Right lung (tissue), 5 donors: Measurements from ENCODE around the gene KANK2. TPM values are rescaled to one million over a fixed set of nuclear protein-coding genes. Genes with fewer than 3 reads are reported as not detected.
"Not testable (repeated sequence)": the region's sequence is repeated elsewhere in the genome, so short reads cannot be mapped to it uniquely, and the experiment has no call there.

Source experiments
- DNase-seq, 2 donors: peaks; one replicate each; pipeline ENCODE4 v3.0.0-alpha.2; 2013
- polyA plus RNA-seq, 5 donors: library from polyadenylated mRNA; unstranded; fragments of 120-200 nt; gene quantifications; one replicate each; pipeline versions ENCODE4 v1.2.1 to v1.2.3, GENCODE V29; 2013; ENCODE audit warnings: inconsistent platforms in 1 of 5, low replicate concordance in 1 of 5; ENCODE audit not compliant: insufficient read length in 5 of 5, insufficient read depth in 1 of 5

Gene KANK2
- polyA plus RNA-seq, 5 donors: 218 to 306 (median 249) TPM

DNA sequence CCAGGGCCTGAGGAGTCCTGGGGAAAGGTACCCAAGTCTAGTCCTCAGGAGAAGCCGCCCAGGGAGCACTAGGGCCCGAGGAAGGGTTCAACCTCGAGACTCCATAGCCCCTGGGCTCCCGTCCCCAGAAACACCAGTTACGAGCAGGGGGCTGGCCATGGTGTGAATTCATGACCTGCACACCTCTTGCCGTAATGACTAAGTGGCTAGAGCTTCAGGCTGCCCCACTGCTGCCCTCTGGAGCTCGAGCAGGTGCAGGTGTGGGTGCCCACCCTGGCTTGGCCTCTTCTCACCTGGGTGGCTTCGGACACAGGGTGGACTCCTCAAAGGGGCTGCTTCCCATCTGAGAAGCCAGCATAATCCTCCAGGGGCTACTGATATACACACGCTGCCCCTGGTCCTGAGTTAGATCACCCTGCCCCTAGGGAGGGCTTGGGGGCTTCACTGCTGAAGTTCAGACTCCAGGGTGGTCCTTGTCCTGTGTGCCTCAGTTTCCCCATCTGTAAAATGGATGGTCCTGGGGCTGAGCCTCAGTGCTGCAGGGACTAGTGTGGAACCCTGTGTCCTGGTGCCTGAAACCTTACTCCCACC lies 55.3 kb downstream of the KANK2 start:
- no peak for DNase-seq

- no peak for DNase-seq
Observed at GRCh38 chr19:11140896-11141295, 56.4 kb downstream of the KANK2 start.

GRCh38 chr19:11140023-11140538 lies 57.3 kb downstream of the KANK2 start:
- not testable (repeated sequence) for DNase-seq

- peak in 1 of 2 donors; percentile 67 for DNase-seq
Observed at GRCh38 chr19:11138601-11139300, 58.6 kb downstream of the KANK2 start.

DNA sequence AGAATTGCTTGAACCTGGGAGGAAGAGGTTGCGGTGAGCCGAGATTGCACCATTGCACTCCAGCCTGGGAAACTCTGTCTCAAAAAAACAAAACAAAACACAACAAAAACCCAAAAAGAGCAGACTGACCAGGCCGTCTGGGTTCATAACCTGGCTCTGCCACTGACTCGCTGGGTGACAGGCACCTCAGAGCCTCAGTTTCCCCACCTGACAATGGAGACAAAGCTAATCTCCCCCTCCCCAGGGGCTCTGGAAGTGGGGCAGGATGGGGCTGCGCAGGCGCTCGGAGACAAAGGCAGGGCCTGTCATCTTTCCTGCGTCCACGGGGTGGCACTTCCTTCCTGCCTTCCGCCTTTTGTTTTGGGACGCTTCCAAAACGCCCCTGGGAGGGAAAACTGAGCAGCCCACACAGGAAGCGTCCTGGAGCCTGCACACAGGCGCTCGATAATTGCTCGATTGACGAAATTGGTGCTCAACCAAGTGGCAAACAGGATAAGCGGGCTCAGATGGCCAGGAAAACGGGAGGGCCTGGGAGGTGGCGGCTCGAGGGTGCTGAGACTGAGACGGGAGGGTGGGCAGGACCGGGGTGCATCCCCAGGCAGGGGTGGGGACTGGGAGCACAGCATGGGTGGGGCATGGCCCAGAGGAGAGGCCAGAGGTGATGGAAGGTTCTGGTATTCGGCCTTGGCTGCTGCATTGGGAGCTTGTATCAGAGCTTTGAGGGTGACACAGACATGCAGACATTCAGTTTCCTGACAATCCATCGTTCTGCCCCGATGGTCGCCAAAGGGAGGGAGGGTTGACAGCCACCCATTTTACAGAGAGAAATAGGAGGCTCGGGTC lies 59.6 kb downstream of the KANK2 start:
- peak; percentile 91 to 94 for DNase-seq

- DNase-seq: no peak
Observed at GRCh38 chr19:11136400-11137101, 60.8 kb downstream of the KANK2 start.

GRCh38 chr19:11131471-11131870 lies 65.9 kb downstream of the KANK2 start:
- no peak for DNase-seq

- DNase-seq: peak; percentile 53 to 72
Observed at GRCh38 chr19:11130824-11131455, 66.4 kb downstream of the KANK2 start.

GRCh38 chr19:11127905-11128304 lies 69.4 kb downstream of the KANK2 start:
- no peak for DNase-seq

DNA sequence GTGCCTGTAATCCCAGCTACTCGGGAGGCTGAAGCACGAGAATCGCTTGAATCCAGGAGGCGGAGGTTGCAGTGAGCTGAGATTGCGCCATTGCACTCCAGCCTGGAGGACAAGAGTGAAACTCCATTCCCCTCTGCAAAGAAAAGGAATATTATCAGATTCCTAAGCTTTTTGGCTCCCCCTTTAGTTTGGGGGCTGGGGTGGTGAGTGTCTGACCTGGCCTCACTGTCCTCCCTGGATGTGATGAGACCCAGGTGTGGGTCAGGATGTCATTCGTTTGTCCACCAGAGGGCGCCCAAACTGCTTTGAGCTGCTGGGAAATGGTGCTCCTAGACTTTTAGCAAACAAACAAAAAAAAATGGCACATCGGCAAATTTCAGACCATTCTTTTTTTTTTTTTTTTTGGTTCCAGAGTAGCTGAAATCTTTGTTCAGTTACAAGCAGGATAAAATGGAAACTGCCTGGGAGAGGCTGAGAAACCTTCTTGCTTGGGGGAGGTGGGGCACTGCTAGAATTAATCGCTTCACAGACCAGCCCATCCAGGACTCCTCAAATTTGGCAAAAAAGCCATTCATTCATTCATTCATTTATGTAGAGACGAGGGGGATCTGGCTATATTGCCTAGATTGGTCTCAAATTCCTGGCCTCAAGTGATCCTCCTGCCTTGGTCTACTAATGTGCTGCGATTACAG lies 71.2 kb downstream of the KANK2 start:
- peak; percentile 67 to 80 for DNase-seq

GRCh38 chr19:11124157-11124556 lies 73.2 kb downstream of the KANK2 start:
- not testable (repeated sequence) for DNase-seq

- DNase-seq: no peak
Observed at GRCh38 chr19:11123114-11123513, 74.2 kb downstream of the KANK2 start.

DNA sequence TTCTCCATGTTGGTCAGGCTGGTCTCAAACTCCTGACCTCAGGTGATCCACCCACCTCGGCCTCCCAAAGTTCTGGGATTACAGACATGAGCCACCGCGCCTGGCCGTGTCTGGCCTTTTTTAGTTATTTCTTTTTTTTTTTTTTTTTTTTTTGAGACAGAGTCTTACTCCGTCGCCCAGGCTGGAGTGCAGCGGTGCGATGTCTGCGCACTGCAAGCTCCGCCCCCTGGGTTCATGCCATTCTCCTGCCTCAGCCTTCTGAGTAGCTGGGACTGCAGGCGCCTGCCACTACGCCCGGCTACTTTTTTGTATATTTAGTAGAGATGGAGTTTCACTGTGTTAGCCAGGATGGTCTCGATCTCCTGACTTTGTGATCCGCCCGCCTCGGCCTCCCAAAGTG lies 75.4 kb downstream of the KANK2 start:
- not testable (repeated sequence) for DNase-seq

GRCh38 chr19:11116507-11116906 lies 80.8 kb downstream of the KANK2 start:
- DNase-seq: no peak

- no peak for DNase-seq
Observed at GRCh38 chr19:11115895-11116446, 81.4 kb downstream of the KANK2 start.

GRCh38 chr19:11115042-11115441 lies 82.3 kb downstream of the KANK2 start:
- DNase-seq: no peak
